GM19035 (cell line): ENCODE data around the gene TREM1.
"Not testable (repeated sequence)": the region's sequence is repeated elsewhere in the genome, so short reads cannot be mapped to it uniquely, and the experiment has no call there.

ENCODE experiments used
- ATAC-seq: cut with Tn5 transposase; IDR thresholded peaks from one replicate; pipeline ENCODE4 v1.9.1; 2021; ENCODE audit not compliant: unreplicated experiment

The TREM1 gene

GRCh38 chr6:41297248-41297647 lies 10.8 kb upstream of the TREM1 start:
- not testable (repeated sequence) for ATAC-seq

GRCh38 chr6:41294214-41294872 lies 7.9 kb upstream of the TREM1 start:
- no peak for ATAC-seq

GRCh38 chr6:41291717-41292116 lies 5.2 kb upstream of the TREM1 start:
- ATAC-seq: no peak

GRCh38 chr6:41289815-41290214 lies 3.3 kb upstream of the TREM1 start:
- ATAC-seq: no peak

DNA sequence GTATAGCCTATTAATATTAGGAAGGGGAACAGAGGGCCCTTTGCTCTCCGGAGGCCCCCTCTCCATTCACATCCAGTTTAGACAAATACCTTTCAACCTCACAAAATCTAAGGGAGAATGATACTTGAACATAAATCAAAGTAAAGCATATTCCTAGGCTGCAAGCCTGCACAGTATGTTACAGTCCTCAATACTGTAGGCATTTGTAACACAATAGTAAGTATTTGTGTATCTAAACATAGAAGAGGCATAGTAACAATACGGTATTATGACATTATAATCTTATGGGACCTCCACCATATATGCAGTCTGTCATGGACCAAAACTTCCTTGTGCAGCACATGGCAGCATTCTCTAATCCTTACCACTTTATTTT lies 2.3 kb upstream of the TREM1 start:
- no peak for ATAC-seq

GRCh38 chr6:41288030-41288753 lies 1.7 kb upstream of the TREM1 start:
- ATAC-seq: no peak

DNA sequence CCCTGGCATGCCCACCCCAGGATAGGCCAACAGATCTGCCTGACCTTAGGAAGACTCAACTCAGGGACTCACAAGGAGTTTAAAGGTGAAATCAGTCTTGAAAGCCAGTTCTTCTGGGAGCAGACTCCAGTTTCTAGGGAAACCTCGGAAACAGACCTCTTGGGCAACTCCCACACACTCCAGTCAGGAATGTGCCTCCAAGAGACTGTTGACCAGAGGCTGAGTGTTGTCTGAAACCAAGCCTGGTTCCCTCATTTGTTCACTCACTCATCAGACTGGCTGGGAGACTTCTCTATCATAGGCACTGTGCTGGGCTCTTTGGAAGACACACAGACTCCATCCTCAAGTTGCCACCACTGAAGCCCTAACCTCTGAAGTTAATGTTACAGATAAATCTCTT lies 1.8 kb downstream of the TREM1 start:
- ATAC-seq: no peak

DNA sequence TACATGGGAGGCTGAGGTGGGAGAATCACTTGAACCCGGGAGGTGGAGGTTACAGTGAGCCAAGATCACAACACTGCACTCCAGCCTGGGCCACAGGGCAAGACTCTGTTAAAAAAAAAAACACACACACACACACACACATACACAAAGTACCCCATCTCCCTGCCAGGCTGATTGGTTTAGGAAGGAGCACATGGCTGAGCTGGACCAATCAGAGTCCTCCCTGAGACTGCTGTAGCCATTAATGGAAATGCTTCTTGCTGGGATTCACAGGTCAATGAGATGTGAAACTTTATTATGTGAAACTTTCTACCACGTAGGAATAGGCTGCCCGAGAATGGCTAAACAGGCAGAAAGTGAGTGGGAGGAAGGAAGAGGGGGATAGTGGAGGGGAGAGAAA lies 2.9 kb downstream of the TREM1 start:
- no peak for ATAC-seq

GRCh38 chr6:41280381-41281057 lies 6.0 kb downstream of the TREM1 start:
- no peak for ATAC-seq

DNA sequence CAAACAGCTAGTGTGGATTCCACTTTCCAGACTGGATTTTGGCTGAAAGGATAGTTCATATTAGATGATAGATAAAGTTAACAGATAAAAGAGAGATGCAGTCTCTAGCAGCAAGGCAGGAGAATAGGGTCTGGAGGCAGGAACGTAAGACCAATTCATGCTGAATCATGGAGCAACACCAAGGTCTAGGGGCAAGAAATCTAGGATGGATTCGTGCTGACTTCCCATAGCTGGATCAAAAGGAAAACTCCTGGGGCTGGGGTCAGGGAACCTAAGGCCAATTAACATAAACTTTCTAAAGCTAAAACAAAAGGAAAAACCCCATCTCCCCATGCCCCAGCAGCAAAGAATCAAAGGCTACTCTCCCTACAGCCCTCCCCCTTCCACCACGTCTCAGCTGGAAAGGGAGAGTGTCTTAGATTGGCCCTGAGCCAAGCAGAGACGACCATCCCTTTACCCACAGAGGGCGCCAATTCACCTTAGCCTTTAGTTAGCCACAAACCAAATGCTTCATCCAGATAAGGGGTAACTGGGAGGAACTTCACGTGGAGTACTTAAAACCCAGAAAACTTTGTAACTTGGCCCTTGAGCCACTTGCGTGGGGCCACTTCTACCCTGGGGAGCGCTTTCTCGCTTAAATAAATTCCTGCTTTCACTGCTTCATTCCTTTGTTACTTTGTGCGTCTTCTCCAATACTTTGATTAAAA lies 7.6 kb downstream of the TREM1 start:
- no peak for ATAC-seq

- ATAC-seq: no peak
These were observed 8.9 kb downstream of the TREM1 start for GRCh38 chr6:41277605-41278004.

DNA sequence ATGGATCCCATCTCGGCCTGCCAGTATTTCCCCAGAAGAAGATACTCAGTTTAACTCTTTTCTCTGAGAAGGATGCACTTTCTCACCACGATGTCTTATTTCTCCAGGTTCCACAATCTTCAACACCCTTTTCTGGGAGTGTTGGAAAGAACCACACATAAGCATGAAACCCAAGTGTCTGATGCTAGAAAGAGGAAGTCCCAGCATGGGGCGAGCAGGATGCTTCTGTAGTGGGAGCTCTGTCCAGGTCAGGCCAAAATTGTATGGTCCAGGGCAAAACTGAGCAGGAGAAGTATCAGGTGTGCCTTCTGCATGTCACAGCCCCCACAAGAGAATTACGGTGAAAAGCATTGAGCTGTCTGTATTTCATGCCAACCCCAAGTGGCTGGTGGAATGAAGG lies 11.0 kb downstream of the TREM1 start:
- ATAC-seq: no peak

DNA sequence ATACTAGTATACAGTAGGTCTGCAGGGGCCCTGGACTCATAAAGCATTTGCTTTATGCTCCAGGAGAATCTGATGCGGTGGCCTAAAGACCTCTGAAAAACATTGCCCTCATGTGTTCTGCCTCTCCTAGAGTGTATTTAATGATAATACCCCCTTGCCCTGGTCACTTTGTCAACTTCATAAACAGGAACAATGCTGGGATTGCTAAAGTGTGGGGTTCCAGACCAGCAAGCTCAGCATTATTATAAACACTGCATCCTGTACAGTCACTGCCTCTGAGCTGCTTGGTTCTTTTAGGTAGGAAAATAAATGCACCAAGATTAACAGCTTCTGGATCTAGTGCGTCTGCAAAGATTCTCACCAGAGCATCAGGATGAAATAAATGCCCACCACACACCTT lies 12.2 kb downstream of the TREM1 start:
- ATAC-seq: no peak

- no peak for ATAC-seq
These were observed 12.8 kb downstream of the TREM1 start for GRCh38 chr6:41273714-41274113.

DNA sequence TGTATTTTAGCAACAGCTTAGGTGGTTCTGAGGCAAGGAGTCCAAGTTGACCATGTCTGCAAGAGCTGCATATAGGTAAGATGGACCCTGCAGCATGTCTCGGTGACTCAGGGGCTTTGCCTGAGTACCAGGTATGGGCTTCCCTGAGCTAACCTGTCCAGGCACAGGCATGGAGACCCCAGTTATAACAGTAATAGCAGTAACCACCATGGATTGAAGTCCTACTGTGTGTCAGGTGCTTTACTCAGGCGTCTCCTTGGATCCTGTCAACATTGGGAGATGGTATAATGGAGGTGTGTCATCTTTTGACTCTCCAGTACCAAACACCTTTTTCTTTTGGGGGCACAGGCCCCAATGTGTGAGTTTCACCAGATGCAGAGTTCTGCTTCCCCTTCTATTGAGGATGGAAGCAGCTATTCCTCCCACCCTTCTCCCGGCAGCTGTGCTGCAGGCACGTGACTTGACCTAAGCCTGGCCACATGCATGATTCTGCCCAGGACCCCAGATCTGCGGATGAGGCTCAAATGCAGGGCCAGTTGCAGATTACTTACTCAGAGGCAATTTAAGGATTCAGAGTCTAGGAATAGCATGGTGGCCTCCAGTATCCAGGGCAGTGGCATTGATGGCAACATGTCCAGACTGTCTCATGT lies 13.8 kb downstream of the TREM1 start:
- no peak for ATAC-seq

GRCh38 chr6:41271901-41272395 lies 14.5 kb downstream of the TREM1 start:
- no peak for ATAC-seq

GRCh38 chr6:41269716-41270115 lies 16.8 kb downstream of the TREM1 start:
- ATAC-seq: no peak

DNA sequence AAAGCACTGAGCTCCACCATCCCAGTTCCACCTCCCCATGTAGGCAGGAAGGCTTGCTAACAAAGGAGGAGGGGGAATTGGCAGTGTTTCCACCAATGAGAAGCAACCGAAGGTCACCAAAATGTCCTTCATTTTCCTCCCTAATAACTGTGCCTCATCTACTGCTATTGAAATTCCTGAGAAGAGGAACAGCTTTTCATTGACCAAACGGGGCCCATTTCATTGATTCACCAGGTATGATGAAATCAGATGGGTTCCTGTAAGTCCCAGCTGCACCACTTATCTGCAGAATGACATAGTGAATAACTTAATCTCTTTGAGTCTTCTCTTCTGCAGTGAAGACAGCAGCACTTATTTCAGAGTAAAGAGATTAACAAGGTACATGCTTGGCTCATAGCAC lies 17.3 kb downstream of the TREM1 start:
- no peak for ATAC-seq

DNA sequence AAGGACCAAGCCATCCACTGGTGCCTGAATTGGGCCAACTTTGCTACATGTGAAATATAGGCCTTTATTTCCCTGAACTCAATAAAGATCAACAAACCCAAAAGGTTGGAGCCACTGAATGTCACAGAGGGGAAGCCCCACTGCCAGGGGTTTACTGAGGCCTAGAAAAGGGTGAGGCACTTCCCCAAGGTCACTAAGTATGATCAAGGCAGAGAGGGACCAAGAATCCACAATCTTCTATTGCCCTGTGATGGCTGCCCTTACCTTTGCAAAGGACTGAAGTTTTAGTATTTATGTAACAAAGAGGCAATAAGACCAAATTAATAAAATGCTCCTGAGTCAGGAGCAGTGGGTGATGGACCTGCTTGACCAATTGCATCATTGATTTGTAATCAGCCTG lies 18.0 kb downstream of the TREM1 start:
- no peak for ATAC-seq

- ATAC-seq: no peak
These were observed 19.9 kb downstream of the TREM1 start for GRCh38 chr6:41266541-41266940.

- ATAC-seq: no peak
These were observed 23.2 kb downstream of the TREM1 start for GRCh38 chr6:41263267-41263666.
